Measurements from ENCODE around the gene ENOX1.

The ENOX1 gene

DNA sequence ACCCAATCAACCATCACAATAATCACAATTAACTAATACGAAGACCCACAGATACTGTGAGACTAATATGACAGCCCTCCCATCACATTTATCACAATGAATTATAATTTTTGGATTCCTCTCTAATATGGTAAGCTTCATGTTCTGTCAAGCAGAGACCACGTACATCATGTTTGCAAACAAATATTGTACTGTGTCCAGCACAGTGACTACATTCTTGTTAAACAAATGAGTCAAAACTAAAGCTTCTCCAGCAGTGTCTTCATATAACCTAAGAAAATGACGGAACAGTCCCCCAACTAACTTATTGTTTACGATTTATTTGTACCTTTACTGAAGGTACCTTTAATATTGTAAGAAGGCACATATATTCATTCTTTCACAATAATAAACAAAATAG is 292.6 kb downstream of the ENOX1 start:
- TF ChIP-seq, protein P1, sequence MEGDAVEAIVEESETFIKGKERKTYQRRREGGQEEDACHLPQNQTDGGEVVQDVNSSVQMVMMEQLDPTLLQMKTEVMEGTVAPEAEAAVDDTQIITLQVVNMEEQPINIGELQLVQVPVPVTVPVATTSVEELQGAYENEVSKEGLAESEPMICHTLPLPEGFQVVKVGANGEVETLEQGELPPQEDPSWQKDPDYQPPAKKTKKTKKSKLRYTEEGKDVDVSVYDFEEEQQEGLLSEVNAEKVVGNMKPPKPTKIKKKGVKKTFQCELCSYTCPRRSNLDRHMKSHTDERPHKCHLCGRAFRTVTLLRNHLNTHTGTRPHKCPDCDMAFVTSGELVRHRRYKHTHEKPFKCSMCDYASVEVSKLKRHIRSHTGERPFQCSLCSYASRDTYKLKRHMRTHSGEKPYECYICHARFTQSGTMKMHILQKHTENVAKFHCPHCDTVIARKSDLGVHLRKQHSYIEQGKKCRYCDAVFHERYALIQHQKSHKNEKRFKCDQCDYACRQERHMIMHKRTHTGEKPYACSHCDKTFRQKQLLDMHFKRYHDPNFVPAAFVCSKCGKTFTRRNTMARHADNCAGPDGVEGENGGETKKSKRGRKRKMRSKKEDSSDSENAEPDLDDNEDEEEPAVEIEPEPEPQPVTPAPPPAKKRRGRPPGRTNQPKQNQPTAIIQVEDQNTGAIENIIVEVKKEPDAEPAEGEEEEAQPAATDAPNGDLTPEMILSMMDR (IDR thresholded peaks at IDR 0.05; ENCODE audit: low read depth, low read length), result no peak
- no peak overlapping the region for H3K4me3 ChIP-seq (ENCODE audit: low read depth, low read length)

DNA sequence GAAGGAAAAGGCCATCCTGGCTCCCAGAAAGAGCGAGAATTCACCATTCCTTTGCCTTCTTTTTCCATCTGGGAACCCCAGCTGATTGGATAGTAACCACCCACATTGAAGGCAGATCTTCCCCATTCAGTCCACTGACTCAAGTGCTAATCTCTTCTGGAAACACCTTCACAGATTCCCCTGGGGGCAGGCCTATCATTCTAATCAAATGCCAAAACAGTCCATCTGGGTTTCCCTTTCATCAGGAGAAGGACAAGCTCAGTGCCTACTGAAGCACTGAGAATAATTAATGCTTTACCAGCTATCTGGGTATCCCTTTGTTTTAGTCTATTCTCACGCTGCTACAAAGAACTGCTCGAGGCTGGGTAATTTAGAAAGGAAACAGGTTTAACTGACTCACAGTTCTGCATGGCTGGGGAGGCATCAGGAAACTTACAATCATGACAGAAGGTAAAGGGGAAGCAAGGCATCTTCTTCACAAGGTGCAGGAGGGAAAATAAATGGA is 293.2 kb downstream of the ENOX1 start:
- TF ChIP-seq, protein P1 (IDR thresholded peaks at IDR 0.05; ENCODE audit: low read depth, low read length), result no peak
- no peak overlapping the region for H3K4me3 ChIP-seq (ENCODE audit: low read depth, low read length)

DNA sequence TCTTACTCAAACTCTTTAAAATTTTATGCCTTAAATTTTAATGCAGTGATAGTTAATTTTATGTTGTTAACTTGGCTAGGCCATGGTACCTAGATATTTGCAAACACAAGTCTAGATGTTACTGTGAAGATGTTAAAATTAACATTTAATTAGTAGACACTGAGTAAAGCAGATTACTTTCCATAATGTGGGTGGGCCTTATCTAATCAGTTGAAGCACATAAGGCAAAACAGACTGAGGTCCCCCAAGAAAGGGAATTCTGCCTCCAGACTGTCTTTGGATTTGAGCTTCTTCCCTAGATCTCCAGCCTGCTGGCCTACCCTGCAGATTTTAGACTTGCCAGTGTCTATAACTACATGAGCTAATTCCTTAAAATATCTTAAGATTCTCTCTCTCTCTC is 294.0 kb downstream of the ENOX1 start:
- no peak overlapping the region for H3K4me3 ChIP-seq (ENCODE audit: low read depth, low read length)
- TF ChIP-seq, protein P1 (IDR thresholded peaks at IDR 0.05; ENCODE audit: low read depth, low read length), result no peak

DNA sequence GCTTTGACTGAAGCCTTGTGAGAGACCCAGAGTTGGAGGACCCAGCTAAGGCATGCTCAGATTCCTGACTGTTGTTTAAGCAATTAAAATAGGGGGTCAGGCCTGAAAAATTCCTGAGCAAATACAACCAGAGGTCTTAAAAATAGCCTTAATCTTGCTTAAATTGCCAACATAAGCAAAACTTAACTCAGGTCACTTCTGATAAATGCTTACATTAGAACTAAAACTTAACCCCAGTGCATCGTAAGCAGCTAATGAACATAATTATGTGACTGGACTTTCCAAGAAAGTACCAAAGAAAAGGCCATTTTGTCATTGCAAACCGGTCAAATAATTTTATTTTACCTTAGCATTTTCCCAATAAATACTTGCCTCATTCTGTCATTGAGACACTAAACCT is 294.5 kb downstream of the ENOX1 start:
- TF ChIP-seq, protein P1 (IDR thresholded peaks at IDR 0.05; ENCODE audit: low read depth, low read length), result no peak
- H3K4me3 ChIP-seq (ENCODE audit: low read depth, low read length), result no peak overlapping the region

DNA sequence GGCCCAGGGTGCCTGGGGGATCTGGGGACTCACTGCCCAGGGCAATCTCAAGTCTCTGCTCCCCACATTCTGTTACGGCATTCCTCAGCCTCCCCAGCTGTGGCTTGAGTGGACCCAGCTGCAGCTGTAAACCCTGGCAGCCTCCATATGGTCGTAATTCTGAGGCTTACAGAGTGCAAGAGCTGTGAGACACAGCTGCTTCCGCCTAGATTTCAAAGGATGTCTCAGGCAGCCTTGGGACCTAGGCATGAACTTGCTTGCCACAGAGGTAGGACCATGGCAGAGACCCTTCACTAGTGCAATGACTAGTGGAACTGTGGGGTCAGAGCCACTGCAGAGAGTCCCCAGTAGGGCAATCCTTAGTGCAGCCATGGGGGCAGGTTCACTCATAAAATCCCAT is 297.5 kb downstream of the ENOX1 start:
- TF ChIP-seq, protein P1 (IDR thresholded peaks at IDR 0.05; ENCODE audit: low read depth, low read length), result no peak
- no peak overlapping the region for H3K4me3 ChIP-seq (ENCODE audit: low read depth, low read length)

DNA sequence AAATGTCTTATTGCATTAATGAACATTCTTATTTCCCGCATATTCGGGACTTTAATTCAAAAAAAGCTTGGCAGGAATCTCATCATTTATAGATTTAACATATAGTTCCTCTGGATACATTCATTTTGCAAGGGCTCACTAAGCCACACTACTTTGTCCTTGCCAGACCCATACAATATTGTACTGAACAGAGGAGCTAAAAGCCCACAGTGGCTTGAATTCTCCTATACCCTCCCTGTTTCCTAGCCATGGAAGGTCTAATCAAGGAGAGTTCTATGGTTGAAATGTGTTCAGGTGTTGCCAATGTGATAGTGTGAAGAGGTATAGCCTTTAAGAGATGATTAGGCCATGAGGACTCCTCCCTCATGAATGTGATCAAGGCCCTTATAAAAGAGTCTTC is 298.9 kb downstream of the ENOX1 start:
- no peak overlapping the region for H3K4me3 ChIP-seq (ENCODE audit: low read depth, low read length)
- TF ChIP-seq, protein P1 (IDR thresholded peaks at IDR 0.05; ENCODE audit: low read depth, low read length), result no peak

DNA sequence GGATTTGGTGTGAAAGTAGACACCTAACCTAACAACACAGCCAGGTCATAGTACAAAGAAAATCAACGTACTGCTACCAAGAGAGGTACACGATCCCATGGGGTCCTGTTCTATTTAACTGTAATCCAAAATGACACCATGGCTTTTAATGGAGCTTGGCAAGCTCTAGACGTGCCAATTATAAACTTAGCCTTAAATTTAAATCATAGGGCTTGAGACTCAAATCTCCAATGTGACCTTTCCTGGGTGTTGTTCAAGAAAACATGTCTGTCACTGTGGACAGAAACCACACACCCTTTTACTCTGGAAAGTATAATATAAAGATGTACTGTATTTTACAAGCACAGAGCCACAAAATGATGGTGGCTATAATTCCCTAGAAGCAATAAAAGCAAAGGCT is 299.3 kb downstream of the ENOX1 start:
- H3K4me3 ChIP-seq (ENCODE audit: low read depth, low read length), result no peak overlapping the region
- TF ChIP-seq, protein P1 (IDR thresholded peaks at IDR 0.05; ENCODE audit: low read depth, low read length), result no peak
